GM19240 (cell line): Measurements from ENCODE around the gene NIT2.
"Not testable (repeated sequence)": the region's sequence is repeated elsewhere in the genome, so short reads cannot be mapped to it uniquely, and the experiment has no call there.

Source experiments
- DNase-seq: peaks from one replicate; pipeline ENCODE4 v3.0.0; 2011; ENCODE audit warnings: low spot score; ENCODE audit not compliant: insufficient read length

The NIT2 gene

GRCh38 chr3:100334488-100335351 lies at the start of gene NIT2:
Gene NIT2 (plus strand): TSS chr3:100334757. CDS start chr3:100334792, 35 bp downstream.
- DNase-seq = peak; percentile 72

- no peak for DNase-seq
Measured at GRCh38 chr3:100288288-100288894, 46.2 kb upstream of the NIT2 start.

- DNase-seq = no peak
Measured at GRCh38 chr3:100289339-100289738, 45.2 kb upstream of the NIT2 start.

- no peak for DNase-seq
Measured at GRCh38 chr3:100295089-100295488, 39.5 kb upstream of the NIT2 start.

GRCh38 chr3:100297784-100298183 lies 36.8 kb upstream of the NIT2 start:
- DNase-seq = no peak

GRCh38 chr3:100299016-100299415 lies 35.5 kb upstream of the NIT2 start:
- DNase-seq = no peak

- no peak for DNase-seq
Measured at GRCh38 chr3:100306695-100307094, 27.9 kb upstream of the NIT2 start.

GRCh38 chr3:100310355-100310965 lies 24.1 kb upstream of the NIT2 start:
- no peak for DNase-seq

GRCh38 chr3:100311011-100311410 lies 23.5 kb upstream of the NIT2 start:
- DNase-seq = no peak

GRCh38 chr3:100316641-100317069 lies 17.9 kb upstream of the NIT2 start:
- DNase-seq = no peak

GRCh38 chr3:100317912-100318311 lies 16.6 kb upstream of the NIT2 start:
- DNase-seq = no peak

GRCh38 chr3:100319951-100320350 lies 14.6 kb upstream of the NIT2 start:
- DNase-seq = no peak

- DNase-seq = no peak
Measured at GRCh38 chr3:100324044-100324443, 10.5 kb upstream of the NIT2 start.

- no peak for DNase-seq
Measured at GRCh38 chr3:100325827-100326226, 8.7 kb upstream of the NIT2 start.

GRCh38 chr3:100327377-100327776 lies 7.2 kb upstream of the NIT2 start:
- not testable (repeated sequence) for DNase-seq

- no peak for DNase-seq
Measured at GRCh38 chr3:100329800-100330489, 4.6 kb upstream of the NIT2 start.

GRCh38 chr3:100330651-100331050 lies 3.9 kb upstream of the NIT2 start:
- no peak for DNase-seq

GRCh38 chr3:100331660-100332059 lies 2.9 kb upstream of the NIT2 start:
- DNase-seq = no peak

- no peak for DNase-seq
Measured at GRCh38 chr3:100333051-100333450, 1.5 kb upstream of the NIT2 start.

- no peak for DNase-seq
Measured at GRCh38 chr3:100333970-100334487, 528 bp upstream of the NIT2 start.

- DNase-seq = no peak
Measured at GRCh38 chr3:100335434-100335833, 877 bp downstream of the NIT2 start.
